Stimulated activated CD8-positive, alpha-beta memory T cell treated with anti-CD3 and anti-CD28 coated beads, Interleukin-15, amount 100 ng/mL, for 4 hours (primary cell): ENCODE measurements around the gene PTPN18.

Source experiments
- DNase-seq, 2 donors: peaks; one replicate each; pipeline ENCODE4 v3.0.0-alpha.2; 2020; ENCODE audit warnings: low read depth in 2 of 2

Gene PTPN18

DNA sequence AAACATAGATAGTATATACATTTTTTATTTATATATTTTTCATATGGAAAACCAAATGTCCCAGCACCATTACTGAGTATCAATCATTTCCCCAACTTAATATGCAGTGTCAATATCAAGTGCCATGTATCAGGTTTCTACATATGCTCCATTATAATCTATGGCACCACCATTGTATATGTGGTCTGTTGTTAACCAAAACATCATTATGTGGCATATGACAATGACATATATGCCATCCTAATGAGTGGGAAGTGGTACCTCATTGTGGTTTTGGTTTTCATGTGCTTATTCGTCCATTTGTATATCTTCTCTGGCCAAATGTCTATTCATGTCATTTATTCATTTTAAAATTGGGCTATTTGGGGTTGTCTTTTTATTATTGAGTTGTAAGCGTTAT, 9.2 kb downstream of the PTPN18 start:
- no peak for DNase-seq

DNA sequence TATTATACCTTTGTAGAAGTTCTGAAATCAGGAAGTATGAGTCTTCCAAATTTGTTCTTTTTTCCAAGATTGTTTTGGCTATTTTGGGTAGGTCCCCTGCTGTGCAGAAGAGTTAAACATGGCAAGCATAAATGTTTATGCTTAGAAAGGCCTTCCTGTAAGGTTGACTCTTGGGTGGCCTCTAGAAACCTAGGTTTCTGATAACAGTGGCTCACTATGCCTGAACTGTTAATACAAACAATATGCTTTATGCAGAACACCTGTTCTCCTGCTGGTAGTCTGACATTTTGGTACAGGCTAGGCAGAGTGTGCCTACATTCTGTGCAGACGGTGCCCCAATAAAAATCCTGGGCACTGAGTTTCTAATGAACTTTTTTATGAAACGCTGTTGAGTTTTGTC, 10.1 kb downstream of the PTPN18 start:
- no peak for DNase-seq

DNA sequence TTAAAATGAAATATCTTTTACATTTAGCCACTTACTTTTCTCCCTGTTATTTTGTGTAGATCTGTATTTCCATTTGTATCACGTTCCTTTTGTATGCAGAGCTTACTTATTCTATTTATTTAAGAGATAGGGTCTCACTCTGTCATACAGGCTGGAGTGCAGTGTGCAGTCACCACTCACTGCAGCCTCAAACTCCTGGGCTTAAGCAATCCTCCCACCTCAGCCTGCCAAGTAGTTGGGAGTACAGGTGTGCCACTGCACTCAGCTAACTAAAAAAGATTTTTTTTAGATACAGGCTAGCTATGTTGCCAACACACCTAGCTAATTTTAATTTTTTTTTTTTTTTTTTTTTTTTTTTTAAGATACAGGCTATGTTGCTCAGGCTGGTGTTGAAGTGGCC, 10.9 kb downstream of the PTPN18 start:
- no peak for DNase-seq

DNA sequence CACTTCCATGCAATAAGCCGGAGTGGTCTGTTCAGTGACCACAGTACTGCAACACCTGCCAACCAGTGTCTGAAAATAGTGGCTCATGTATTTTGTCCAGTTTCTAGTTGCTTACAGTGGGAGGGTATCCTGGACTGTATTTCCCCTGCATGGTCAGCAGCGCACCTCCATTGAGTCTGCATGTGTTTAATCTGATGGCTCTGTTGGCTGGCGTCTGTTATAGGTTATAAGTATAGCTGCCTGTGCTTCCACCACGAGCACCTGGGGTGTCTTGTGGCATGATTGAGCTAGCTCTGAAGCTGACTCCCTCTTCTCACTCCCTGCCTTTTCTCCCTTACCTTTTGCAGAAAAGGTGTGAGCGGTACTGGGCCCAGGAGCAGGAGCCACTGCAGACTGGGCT, 12.9 kb downstream of the PTPN18 start:
- no peak for DNase-seq

DNA sequence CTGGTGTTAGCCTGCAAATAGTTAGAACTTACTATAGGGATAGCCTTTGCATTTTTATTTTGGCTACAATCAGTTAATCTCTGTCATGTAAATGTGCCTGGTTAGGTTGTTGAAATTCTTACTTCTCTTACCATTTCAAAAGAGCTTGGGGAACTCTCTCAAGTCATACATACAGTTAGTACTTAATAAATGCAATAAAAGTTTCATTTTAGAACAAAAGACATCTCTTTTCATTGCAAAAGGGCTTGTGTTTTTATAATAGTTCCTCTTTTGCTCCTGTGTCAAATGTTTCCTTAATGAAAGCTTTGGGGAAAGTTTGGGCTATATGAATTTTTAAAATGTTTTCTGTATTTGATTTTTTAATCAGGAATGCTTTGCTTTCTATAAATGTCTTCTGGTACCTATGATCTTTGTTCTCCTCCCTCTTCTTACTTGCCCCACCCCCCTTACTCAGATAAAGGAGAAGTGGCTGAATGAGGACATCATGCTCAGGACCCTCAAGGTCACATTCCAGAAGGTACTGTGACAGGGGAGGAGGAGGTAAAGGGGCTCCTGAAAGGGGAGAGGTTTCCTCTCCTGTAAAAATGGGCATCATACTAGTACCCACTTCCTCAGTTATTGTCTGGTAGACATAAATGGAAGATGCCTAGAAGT, 13.6 kb downstream of the PTPN18 start:
- DNase-seq: no peak

DNA sequence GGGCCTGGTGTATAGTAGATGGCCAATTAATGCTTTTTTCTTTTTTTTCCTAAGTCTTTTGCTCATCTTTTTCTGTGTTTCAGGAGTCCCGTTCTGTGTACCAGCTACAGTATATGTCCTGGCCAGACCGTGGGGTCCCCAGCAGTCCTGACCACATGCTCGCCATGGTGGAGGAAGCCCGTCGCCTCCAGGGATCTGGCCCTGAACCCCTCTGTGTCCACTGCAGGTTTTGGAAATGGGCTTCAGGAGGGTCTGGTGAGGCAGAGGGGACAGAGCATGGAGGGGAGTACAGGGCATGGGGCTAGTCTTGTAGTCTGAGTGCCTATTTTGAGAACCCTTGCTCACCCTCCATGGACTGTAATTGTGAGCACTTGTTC, 14.1 kb downstream of the PTPN18 start:
- no peak for DNase-seq

DNA sequence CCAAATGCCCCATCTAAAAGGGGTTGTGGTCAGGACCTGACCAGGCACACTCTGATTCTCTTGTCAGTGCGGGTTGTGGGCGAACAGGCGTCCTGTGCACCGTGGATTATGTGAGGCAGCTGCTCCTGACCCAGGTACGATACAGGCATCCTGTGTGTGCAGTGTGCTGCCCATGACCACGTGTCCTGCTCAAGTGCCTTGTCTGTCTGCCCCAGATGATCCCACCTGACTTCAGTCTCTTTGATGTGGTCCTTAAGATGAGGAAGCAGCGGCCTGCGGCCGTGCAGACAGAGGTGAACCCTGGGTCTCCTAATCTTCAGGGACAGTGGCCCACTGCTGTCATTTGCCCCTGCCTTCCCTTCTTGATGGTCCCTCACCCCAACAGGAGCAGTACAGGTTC, 14.6 kb downstream of the PTPN18 start:
- DNase-seq: no peak

DNA sequence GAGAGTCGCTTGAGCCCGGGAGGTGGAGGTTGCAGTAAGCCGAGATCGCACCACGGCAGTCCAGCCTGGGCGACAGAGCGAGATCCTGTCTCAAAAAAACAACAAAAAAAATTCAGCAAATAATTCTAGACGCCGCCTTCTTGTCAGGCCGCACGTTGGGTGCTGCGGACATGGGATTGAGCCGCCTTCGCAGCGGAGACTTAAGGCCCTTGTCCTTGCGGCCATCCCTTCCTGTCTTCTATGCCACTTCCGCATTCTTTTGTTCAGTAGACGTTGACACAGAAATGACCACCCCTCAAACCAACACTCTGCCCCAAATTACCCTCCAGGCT, 15.8 kb downstream of the PTPN18 start:
- DNase-seq: no peak

DNA sequence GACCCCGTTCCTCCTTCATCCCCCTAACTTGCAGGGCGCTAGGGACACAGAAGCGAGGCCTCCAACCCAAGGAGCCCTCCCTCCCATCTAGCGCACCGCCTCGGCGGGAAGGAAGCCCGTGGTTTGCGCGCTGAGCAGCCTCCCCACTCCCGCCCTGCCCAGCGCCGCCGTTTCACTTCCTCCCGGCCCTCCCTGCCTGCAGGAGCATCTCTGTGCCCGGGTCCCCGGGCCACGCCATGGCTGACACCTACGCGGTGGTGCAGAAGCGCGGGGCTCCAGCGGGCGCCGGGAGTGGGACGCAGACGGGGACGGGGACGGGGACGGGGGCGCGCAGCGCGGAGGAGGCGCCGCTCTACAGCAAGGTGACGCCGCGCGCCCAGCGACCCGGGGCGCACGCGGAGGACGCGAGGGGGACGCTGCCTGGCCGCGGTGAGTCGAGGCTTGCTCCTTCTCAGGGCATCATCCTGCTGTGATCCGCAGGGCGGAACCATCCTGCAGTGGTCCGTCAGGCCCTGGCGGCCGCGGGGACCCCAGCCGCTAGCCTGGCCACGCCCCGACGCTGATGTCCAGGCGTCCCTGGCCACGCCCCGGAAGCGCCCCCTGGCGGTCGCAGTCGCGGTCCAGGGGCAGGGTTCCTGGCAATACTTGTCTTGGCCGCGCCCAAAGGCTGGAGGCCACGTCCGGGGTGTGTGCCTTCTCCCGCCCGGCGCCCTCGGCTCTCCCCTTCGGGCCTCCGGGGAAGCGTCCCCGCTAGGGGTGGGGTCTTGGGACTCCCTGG, 16.4 kb downstream of the PTPN18 start:
- DNase-seq: peak in 1 of 2 donors; percentile 51

DNA sequence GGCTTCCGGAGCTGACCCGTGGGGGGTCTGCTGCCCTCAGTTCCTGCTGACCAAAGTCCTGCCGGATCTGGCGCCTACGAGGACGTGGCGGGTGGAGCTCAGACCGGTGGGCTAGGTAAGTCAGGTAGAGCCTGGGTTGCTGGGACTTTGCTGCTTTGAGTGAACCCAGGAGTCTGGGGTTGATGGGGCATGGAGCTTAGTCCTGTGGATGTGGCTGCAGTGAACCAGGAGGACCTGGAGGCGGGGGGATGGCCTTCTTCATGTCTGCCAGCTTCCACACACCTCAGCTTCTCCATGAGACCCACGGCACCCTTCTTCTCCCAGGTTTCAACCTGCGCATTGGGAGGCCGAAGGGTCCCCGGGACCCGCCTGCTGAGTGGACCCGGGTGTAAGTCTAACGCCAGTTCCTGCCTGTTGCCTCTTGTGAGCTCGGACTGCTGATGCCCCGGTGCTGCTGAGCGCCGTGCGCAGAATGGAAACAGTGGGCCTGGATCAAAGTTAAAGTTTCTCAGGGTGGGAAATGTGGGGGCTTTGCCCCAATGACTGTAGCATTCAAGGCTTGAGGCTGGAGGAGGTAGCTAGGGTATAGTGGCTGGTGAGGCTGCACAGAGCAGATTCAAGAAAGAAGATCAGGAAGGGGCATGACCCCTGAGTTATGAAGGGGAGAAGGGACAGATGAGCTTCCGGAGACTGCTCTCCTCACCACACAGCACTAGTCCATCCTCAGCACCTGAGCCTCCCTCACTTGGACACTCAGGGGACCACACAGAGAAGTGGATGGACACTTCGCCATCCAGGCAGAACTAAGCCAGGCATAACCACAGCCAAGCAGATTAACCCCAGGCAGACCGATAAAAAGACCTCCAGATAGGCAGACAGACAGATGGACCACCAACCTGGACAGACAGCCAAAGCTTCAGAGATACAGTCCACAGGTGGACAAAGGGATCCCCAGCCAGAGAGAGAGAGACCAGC, 17.3 kb downstream of the PTPN18 start:
- no peak for DNase-seq

DNA sequence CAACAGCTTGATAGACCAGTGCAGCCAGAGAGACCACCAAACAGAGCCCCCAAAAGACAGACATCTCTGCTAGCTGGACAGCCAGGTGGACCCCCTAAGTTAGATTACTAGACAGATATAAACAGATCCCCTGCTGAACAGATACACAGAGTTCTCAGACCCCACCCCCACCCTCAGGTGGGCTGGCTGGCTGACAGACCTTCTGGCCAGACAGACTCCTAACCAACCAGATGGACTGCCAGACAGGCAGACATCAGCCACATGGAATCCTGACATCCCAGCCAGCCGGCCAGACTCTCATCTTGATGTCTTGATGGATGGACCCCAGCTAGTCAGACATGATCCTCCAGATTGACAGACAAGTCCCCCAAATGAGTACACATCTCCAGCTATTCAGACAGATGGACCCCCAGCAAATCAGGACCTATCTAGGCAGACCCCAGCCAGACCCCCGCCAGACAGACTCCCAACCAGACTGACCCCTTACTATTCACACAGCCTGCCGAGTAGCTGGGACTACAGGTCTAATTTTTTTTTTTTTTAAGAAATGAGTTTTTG, 18.0 kb downstream of the PTPN18 start:
- no peak for DNase-seq

DNA sequence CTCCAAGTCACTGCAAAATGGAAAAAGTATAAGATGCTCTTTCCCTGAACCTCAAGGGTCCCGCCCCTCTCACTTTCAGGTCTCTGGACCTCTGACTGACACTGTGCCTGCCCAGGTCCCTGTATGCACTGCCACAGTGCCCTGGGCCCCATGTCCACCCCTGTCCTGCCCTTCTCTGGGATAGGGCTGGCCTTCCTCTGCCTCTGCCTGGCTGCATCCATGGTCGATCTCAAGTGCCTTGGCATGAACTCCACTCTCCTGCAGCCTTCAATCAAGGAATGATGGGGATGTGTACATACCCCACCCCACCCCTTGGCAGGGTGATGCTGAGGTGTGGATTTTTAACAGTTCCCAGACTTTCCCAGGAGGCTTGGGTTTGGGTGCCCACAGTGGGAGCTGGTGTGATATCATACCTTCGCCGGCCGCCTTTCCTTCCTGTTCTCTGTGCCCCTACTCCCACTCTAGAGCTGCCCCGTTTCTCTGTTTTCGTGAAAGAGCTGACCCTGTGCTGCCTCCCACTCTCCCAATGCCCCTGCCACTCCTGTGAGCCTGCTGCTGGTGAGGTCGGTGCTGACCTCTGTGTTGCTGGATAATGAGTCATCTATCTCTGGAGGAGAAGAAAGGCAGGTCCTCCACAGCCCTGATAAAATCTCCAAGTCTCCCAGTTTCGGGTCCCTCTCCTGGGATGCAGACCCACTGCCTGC, 18.9 kb downstream of the PTPN18 start:
- no peak for DNase-seq

DNA sequence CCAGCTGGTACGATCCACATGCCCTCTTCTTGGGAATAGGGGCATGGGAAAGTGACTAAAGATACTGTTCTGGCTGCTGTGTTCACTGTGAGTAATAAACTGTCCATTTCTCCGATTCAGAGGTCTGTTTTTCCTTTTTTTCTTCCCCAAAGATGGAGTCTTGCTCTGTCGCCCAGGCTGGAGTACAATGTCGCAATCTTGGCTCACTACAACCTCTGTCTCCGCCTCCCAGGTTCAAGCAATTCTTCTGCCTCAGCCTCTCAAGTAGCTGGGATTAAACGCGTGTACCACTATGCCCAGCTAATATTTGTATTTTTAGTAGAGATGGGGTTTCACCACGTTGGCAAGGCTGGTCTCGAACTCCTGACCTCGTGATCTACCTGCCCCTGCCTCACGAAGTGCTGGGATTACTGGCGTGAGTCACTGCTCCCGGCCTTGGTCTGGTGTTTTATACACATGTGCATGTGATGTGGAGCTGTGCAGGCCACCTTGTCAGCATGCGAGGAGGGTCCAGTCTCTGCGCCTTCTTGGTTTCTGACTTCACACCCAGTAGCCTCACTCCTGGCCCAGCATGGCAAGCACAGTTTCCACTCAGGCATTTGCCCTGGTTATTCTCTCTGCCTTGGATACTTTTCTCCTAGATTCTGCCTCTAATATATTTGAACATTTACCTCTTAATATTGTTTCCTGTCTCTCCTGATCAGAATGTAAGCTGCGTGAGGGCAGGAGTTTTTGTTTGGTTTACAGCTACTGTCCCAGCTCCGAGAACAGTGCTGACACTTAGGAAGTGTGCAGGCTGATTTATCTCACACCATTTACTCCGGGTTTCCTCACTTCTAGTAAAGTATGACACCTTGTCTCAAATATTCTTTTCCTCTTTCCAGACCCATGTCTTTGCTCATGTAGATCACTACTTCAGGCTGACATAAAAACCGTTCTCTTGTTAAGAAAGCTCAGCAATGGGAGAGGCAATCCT, 19.7 kb downstream of the PTPN18 start:
- no peak for DNase-seq

DNA sequence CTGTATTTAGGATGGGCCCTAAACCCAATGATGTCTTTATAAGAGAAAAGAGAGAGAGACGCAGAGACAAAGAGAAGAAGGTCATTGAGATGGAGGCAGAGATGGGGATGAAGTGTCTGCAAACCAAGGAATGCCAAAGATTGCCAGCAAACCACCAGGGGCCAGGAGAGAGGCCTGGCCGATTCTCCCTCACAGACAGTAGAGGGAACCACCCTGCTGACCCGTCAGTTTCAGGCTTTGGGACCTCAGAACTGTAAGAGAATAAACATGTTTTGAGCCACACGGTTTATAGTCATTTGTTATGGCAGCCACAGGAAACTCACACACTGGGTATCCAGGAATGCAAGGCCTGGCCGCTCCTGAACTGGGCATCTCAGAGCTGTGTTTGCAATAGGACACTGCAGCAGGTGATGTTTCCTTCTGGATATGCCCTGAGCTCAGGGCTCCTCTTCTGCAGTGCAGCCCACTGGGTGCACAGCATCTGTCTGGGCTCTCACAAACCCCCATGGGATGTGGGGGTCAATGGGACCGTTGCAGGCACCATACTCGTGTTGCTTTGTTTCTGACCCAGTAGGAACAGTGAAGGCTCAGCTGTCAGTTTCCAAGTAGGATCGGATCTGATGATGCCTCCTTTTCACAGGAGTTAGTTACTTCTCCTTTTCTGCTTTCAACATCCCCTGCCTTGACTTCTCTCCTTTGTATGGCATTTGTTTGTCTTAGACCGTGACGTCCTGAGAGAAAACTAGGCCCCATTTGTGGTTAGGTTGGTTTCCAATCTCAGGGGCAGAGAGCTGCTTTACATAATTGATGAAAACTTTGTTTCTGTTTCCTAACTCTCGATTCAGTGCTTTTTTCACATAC, 20.8 kb downstream of the PTPN18 start:
- DNase-seq: no peak

DNA sequence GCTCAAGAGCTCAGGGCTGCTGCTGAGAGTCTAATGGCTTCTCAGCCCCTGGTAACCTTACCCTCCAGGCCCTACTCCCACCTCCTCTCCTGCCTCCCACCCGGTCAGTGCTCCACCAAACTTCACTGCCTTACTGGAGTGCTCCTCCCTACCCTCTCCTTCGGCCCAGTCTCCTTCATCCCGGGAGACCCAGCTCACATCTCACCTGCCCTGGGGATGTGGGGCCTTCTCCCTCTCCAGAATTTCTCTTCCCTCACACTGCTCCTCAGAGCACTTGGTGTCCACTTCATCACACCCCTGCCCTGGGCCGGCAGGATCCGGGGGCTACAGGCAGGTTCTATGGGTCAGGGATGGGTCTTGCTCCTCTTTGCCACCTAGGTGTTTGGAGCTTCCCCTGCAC, 21.6 kb downstream of the PTPN18 start:
- no peak for DNase-seq

DNA sequence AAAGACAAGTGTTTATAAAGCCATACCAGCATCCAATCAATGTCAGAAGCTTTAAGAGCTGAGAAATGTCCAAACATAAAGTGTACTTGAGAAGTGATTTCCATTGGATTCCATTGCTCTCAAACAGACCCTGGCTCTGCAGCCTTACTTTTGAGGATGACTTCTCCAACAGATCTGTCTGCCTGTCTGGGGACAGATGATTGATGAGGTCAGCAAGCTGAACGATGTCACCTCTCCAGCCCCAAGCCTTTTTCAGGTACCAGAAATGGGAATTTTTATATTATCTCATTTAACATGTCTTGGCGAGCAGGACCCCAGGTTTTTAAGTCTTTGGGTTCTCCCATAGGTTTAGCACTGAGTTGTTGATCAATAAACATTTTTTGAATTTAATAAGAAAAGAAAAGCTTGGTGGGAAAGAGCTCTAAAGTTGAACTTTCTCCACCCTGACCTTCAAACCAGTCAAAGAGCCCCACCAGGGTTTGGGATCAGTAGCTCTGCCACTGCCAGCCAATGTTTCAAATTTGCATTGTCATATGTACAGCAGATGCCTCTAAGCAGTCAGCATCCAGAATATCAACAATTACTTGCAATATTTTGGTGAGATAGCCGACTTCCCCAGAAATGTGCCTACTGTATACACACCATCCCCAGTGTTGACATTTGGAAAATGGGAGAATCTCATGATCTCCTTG, 22.5 kb downstream of the PTPN18 start:
- DNase-seq: no peak

DNA sequence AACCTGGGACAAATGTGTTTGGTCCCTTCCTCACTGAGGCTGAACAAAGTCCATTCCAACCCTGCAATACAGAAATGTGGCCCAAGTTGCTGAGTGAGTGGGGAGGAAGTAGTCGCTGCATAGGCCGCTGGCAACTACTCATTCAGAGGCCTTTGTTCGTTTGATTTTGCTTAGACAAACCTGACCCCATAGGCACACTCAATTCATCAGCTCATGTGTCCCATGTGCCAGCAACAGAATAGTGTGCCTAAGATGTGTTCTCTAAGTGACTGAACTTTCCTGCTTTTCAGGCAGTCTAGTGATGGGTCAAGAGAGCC, 23.0 kb downstream of the PTPN18 start:
- no peak for DNase-seq

DNA sequence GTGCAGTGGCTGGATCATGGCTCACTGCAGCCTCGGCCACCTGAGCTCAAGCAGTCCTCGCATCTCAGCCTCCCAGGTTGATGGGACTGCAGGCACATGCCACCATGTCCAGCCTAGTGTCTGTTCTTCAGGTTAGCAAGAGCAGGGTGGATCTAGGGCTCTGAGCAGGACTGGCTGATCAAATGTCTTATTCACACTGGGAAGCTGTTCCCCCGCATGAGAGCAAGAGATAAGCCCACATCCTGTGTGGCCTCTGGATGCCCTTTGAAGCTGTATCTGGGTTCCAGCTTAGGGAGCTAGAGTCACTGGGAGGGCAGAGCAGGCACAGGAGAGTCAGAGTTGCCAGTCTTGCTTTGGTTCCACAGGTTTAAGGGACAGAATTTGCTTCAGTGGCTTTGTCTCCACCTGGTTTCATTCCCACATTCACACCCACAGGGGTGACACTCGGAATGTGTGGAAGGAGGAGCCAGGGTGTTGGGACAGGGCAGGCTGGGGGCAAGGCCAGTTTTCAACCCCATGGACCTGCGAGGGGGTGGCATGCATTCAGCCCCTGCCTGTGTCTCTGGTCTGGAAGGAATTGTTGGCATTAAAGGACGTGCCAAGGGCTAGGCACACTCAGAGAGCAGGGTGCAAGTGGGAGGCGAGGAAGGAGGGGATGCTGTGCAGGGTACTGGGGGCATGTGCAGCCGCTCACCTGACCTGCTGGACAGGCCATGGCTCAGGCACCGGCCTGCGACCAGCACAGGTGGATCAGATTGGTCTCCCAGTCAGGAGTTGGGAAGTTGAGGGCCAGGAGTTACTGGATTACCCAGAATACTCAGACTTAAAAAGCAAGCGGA, 24.5 kb downstream of the PTPN18 start:
- DNase-seq: no peak
